ENCODE results near the gene VAMP5. TPM values are rescaled to one million over a fixed set of nuclear protein-coding genes. Genes with fewer than 3 reads are reported as not detected.

The VAMP5 gene
- total and polyA plus RNA-seq, 2 experiments from 2014 or later = 0.87 to 7.8 TPM

DNA sequence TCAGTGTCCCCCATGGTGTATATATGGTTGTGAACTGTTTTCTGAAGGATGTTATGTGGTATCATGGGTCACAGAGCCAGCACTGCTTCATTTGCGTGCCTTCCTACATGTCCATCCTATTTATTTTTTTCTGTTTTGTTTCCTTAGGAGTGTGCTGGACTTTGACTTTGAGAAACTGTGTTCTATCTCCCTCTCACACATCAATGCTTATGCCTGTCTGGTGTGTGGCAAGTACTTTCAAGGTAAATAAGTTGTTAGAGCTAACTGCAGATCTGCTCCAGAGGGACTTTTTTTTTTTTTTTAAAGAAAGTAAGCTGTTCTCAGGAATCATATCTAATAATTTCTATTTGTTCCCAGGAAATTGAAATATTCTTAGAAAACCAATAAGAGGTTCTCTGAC is 37.1 kb downstream of the VAMP5 start (continued):
- TF ChIP-seq, protein P1, sequence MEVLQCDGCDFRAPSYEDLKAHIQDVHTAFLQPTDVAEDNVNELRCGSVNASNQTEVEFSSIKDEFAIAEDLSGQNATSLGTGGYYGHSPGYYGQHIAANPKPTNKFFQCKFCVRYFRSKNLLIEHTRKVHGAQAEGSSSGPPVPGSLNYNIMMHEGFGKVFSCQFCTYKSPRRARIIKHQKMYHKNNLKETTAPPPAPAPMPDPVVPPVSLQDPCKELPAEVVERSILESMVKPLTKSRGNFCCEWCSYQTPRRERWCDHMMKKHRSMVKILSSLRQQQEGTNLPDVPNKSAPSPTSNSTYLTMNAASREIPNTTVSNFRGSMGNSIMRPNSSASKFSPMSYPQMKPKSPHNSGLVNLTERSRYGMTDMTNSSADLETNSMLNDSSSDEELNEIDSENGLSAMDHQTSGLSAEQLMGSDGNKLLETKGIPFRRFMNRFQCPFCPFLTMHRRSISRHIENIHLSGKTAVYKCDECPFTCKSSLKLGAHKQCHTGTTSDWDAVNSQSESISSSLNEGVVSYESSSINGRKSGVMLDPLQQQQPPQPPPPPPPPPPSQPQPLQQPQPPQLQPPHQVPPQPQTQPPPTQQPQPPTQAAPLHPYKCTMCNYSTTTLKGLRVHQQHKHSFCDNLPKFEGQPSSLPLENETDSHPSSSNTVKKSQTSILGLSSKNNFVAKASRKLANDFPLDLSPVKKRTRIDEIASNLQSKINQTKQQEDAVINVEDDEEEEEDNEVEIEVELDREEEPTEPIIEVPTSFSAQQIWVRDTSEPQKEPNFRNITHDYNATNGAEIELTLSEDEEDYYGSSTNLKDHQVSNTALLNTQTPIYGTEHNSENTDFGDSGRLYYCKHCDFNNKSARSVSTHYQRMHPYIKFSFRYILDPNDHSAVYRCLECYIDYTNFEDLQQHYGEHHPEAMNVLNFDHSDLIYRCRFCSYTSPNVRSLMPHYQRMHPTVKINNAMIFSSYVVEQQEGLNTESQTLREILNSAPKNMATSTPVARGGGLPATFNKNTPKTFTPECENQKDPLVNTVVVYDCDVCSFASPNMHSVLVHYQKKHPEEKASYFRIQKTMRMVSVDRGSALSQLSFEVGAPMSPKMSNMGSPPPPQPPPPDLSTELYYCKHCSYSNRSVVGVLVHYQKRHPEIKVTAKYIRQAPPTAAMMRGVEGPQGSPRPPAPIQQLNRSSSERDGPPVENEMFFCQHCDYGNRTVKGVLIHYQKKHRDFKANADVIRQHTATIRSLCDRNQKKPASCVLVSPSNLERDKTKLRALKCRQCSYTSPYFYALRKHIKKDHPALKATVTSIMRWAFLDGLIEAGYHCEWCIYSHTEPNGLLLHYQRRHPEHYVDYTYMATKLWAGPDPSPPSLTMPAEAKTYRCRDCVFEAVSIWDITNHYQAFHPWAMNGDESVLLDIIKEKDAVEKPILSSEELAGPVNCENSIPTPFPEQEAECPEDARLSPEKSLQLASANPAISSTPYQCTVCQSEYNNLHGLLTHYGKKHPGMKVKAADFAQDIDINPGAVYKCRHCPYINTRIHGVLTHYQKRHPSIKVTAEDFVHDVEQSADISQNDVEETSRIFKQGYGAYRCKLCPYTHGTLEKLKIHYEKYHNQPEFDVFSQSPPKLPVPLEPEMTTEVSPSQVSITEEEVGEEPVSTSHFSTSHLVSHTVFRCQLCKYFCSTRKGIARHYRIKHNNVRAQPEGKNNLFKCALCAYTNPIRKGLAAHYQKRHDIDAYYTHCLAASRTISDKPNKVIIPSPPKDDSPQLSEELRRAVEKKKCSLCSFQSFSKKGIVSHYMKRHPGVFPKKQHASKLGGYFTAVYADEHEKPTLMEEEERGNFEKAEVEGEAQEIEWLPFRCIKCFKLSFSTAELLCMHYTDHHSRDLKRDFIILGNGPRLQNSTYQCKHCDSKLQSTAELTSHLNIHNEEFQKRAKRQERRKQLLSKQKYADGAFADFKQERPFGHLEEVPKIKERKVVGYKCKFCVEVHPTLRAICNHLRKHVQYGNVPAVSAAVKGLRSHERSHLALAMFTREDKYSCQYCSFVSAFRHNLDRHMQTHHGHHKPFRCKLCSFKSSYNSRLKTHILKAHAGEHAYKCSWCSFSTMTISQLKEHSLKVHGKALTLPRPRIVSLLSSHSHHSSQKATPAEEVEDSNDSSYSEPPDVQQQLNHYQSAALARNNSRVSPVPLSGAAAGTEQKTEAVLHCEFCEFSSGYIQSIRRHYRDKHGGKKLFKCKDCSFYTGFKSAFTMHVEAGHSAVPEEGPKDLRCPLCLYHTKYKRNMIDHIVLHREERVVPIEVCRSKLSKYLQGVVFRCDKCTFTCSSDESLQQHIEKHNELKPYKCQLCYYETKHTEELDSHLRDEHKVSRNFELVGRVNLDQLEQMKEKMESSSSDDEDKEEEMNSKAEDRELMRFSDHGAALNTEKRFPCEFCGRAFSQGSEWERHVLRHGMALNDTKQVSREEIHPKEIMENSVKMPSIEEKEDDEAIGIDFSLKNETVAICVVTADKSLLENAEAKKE (CRISPR knock-in tag; IDR thresholded peaks at IDR 0.05) = no peak
- TF ChIP-seq, protein P2, sequence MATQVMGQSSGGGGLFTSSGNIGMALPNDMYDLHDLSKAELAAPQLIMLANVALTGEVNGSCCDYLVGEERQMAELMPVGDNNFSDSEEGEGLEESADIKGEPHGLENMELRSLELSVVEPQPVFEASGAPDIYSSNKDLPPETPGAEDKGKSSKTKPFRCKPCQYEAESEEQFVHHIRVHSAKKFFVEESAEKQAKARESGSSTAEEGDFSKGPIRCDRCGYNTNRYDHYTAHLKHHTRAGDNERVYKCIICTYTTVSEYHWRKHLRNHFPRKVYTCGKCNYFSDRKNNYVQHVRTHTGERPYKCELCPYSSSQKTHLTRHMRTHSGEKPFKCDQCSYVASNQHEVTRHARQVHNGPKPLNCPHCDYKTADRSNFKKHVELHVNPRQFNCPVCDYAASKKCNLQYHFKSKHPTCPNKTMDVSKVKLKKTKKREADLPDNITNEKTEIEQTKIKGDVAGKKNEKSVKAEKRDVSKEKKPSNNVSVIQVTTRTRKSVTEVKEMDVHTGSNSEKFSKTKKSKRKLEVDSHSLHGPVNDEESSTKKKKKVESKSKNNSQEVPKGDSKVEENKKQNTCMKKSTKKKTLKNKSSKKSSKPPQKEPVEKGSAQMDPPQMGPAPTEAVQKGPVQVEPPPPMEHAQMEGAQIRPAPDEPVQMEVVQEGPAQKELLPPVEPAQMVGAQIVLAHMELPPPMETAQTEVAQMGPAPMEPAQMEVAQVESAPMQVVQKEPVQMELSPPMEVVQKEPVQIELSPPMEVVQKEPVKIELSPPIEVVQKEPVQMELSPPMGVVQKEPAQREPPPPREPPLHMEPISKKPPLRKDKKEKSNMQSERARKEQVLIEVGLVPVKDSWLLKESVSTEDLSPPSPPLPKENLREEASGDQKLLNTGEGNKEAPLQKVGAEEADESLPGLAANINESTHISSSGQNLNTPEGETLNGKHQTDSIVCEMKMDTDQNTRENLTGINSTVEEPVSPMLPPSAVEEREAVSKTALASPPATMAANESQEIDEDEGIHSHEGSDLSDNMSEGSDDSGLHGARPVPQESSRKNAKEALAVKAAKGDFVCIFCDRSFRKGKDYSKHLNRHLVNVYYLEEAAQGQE (IDR thresholded peaks at IDR 0.05; ENCODE audit: unreplicated experiment) = no peak

GRCh38 chr2:85623991-85624390 is 39.8 kb downstream of the VAMP5 start:
- H2AFZ ChIP-seq = no peak overlapping the region
- H3K4me3 ChIP-seq = no peak overlapping the region
- H3K27me3 ChIP-seq (ENCODE audit: insufficient read depth) = no peaks in the 10 kb centered on the region
- H3K27me3 Mint-ChIP-seq (ENCODE audit: insufficient read depth, low read depth, poor library complexity) = peaks cover 7% of the 10 kb centered on the region
- no peak overlapping the region for H3K4me3 Mint-ChIP-seq
- H3K27ac Mint-ChIP-seq = no peak overlapping the region
- peaks cover 98% of the 10 kb centered on the region for H3K36me3 ChIP-seq (ENCODE audit: insufficient read depth)
- ATAC-seq = no peak
- no peaks in the 10 kb centered on the region for H3K9me3 Mint-ChIP-seq
- no peak for DNase-seq (ENCODE audit: low spot score)
- H3K79me2 ChIP-seq (replicated peaks; ENCODE audit: insufficient read depth) = peaks cover 32% of the 10 kb centered on the region
- no peaks in the 10 kb centered on the region; the same call in 1 of the 2 replicates for H3F3A ChIP-seq (replicated peaks; ENCODE audit: low read depth)
- no peaks in the 10 kb centered on the region for H3K4me1 ChIP-seq (ENCODE audit: insufficient read depth)
- no peak overlapping the region for H3K27ac ChIP-seq (ENCODE audit: low read depth)
- H3K4me1 Mint-ChIP-seq = no peaks in the 10 kb centered on the region
- peaks cover 27% of the 10 kb centered on the region for H4K20me1 ChIP-seq (replicated peaks; ENCODE audit: insufficient read depth)
- H3K4me2 ChIP-seq = no peak overlapping the region
- H3K9me2 ChIP-seq (ENCODE audit: insufficient read depth) = no peaks in the 10 kb centered on the region
- H3K36me3 Mint-ChIP-seq (ENCODE audit: low read depth) = peaks cover 74% of the 10 kb centered on the region
- TF ChIP-seq ZNF331 (CRISPR knock-in tag; IDR thresholded peaks at IDR 0.05; ENCODE audit: low read depth) = no peak
- no peak for TF ChIP-seq ZNF114 (CRISPR knock-in tag; IDR thresholded peaks at IDR 0.05)
- TF ChIP-seq CTCF (conservative IDR thresholded peaks at IDR 0.05; ENCODE audit: low read depth in 2 of 2) = no peak
- TF ChIP-seq, protein P2 (IDR thresholded peaks at IDR 0.05; ENCODE audit: unreplicated experiment) = no peak
- no peak for TF ChIP-seq NANOG (IDR thresholded peaks at IDR 0.05; ENCODE audit: borderline replicate concordance)
- no peak for TF ChIP-seq CREB1 (CRISPR knock-in tag; IDR thresholded peaks at IDR 0.05; ENCODE audit: low read depth)

Measured in GM23338 (cell line).